ENCODE results near the gene EDARADD.
A peak's percentile ranks its signal among the peaks of the same experiment; 100 is the strongest.
"Not testable (repeated sequence)": the region's sequence is repeated elsewhere in the genome, so short reads cannot be mapped to it uniquely, and the experiment has no call there.

The EDARADD gene

DNA sequence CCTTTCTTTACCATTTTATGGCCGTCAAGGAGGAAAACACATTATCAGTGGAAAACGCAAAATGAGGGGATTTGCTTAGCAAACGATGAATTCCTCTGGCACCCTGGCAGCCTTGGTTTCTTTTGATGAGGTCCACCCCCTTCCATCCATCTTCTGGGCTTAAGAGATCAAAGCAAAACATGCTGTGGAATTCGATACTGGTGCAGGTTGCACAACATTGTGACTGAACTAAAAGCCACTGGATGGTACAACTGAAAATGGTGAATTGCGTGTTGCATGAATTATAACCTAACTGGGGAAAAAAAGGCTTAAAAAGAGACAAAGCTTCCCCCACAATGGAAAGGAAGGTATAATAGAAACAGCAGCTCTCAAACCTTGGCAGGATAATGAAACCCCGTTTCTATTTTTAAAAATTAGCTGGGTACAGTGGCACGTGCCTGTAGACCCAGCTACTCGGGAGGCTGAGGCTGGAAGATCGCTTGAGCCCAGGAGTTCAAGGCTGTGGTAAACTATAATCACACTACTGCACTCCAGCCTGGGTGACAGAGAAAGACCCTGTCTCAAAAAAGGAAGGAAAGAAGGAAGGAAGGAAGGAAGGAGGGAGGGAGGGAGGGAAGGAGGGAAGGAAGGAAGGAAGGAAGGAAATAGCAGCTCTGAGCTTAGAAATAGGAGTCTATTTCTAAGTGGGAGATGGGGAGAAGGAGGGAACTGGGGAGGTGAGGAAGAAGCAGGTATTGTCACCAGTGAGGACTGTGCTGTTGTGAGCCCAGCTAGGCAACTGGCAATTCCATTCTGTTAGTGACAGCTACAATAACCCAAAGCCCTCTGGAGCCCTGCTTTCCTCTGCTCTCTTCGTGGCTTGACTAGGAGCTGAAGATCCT lies 100.7 kb downstream of the EDARADD start:
- DNase-seq (ENCODE audit: low read depth) = no peak
- H3K4me3 ChIP-seq (ENCODE audit: low read length) = no peak overlapping the region
- TF ChIP-seq, protein P1, sequence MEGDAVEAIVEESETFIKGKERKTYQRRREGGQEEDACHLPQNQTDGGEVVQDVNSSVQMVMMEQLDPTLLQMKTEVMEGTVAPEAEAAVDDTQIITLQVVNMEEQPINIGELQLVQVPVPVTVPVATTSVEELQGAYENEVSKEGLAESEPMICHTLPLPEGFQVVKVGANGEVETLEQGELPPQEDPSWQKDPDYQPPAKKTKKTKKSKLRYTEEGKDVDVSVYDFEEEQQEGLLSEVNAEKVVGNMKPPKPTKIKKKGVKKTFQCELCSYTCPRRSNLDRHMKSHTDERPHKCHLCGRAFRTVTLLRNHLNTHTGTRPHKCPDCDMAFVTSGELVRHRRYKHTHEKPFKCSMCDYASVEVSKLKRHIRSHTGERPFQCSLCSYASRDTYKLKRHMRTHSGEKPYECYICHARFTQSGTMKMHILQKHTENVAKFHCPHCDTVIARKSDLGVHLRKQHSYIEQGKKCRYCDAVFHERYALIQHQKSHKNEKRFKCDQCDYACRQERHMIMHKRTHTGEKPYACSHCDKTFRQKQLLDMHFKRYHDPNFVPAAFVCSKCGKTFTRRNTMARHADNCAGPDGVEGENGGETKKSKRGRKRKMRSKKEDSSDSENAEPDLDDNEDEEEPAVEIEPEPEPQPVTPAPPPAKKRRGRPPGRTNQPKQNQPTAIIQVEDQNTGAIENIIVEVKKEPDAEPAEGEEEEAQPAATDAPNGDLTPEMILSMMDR (conservative IDR thresholded peaks at IDR 0.05; ENCODE audit: low read depth, low read length) = no peak

DNA sequence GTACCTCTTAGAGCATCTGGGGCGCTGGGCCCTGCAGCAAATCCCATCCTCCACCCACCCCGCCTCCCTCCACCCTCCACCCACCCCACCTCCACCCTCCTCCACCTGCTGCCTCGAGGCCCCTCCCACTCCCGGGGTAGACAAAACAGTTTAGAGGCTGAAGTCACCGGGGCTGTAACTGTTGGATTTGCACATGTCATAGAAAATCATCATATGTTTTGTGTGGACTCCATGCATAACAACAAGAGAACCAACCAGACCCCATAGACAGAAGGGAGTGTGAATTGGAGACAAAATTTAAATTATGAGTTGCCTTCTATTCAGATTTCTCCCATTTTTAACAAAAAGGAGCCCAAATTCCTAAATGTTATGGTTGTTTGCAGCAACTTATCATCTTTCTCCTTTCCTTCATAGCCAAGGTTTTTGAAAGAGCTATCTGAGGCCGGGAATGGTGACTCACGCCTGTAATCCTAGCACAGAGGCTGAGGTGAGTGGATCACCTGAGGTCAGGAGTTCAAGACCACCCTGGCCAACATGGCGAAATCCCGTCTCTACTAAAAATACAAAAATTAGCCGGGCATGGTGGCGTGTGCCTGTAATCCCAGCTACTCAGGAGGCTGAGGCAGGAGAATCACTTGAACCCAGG lies 101.5 kb downstream of the EDARADD start:
- TF ChIP-seq, protein P1 (conservative IDR thresholded peaks at IDR 0.05; ENCODE audit: low read depth, low read length) = no peak
- H3K4me3 ChIP-seq (ENCODE audit: low read length) = no peak overlapping the region
- DNase-seq (ENCODE audit: low read depth) = no peak

DNA sequence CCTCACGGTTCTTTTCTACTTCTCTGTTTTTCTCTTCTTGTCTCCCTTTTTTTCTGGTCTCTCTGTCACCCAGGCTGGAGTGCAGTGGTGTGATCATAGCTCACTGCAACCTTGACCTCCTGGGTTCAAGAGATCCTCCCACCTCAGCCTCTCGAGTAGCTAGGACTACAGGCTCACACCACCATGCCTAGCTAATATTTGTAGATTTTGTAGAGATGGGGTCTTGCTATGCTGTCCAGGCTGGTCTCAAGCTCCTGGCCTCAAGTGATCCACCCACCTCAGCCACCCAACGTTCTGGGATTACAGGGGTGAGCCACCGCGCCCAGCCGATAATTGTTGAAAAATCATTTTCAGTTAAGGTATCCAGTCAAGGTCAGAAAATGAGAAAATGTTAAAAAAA lies 103.8 kb downstream of the EDARADD start:
- no peak overlapping the region for H3K4me3 ChIP-seq (ENCODE audit: low read length)
- TF ChIP-seq, protein P1 (conservative IDR thresholded peaks at IDR 0.05; ENCODE audit: low read depth, low read length) = no peak
- no peak for DNase-seq (ENCODE audit: low read depth)

DNA sequence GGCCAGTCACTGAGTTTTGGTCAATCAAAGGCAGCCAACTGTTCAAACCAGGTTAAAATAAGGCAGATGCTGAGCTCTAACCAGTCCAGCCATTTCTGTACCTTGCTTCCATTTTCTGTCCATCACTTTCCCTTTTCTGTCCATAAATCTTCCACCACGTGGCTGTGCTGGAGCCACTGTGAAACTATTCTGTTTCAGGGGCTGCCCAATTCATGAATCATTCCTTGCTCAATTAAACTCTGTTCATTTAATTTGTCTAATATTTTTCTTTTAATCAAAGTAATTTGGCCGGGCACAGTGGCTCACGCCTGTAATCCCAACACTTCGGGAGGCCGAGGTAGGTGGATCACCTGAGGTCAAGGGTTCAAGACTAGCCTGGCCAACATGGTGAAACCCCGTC lies 107.0 kb downstream of the EDARADD start:
- TF ChIP-seq, protein P1 (conservative IDR thresholded peaks at IDR 0.05; ENCODE audit: low read depth, low read length) = no peak
- no peak overlapping the region for H3K4me3 ChIP-seq (ENCODE audit: low read length)
- no peak for DNase-seq (ENCODE audit: low read depth)

DNA sequence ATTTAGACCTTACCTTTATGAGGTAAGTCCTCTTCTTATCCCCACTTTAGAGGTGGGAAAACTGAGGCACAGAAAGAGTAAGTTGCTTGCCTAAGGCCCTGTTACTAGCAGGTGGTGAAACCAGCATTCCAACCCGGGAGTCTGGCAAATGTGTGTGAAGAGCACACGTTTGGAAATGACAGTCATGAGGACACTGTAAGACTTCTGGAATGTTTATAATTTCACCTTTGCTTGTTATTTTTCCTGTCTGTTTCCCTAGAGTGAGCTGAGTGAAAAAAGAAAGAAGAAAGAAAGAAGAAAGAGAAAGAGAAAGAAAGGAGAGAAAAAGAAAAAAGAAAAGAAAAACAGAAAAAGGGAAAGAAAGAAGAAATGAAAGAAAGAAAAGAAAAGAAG lies 108.5 kb downstream of the EDARADD start:
- peak; percentile 37 for DNase-seq (ENCODE audit: low read depth)
- TF ChIP-seq, protein P1 (conservative IDR thresholded peaks at IDR 0.05; ENCODE audit: low read depth, low read length) = no peak

DNA sequence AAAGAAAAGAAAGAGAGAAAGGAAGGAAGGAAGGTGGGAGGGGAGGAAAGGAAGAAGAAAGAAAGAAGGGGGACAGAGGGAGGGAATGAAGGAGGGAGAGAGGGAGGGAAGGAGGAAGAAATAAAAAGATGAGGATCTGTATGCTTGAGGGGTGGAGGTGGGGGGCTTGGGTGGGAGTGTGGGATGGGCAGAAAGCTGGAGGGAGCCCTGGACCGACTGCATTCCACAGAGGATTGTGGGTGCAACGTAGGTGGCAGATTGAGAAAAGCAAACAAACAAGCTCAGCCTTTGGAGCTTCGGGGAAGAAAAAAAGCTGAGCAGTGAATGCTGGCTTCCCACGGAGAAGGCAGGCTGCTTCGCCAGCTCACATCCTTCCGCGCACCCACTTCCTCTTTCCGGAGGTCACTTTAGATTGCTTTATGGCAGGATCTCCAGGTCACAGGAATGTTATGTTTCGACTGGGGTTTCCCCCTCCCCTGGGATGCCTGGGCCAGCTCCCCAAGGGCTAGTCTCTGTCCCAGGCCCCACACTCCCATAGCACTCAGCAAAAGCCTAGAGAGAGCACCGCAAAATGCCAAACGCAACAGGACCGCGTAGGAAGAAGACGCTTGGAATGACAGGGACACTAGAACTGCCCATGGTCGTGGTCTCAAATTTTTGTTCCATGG lies 109.0 kb downstream of the EDARADD start:
- peak; percentile 72 for DNase-seq (ENCODE audit: low read depth)
- H3K4me3 ChIP-seq (ENCODE audit: low read length) = peak overlapping the region; percentile 35
- TF ChIP-seq, protein P1 (conservative IDR thresholded peaks at IDR 0.05; ENCODE audit: low read depth, low read length) = no peak

More for the DNA sequence above, 108.5 kb downstream of the EDARADD start:
- no peak overlapping the region for H3K4me3 ChIP-seq (ENCODE audit: low read length)

DNA sequence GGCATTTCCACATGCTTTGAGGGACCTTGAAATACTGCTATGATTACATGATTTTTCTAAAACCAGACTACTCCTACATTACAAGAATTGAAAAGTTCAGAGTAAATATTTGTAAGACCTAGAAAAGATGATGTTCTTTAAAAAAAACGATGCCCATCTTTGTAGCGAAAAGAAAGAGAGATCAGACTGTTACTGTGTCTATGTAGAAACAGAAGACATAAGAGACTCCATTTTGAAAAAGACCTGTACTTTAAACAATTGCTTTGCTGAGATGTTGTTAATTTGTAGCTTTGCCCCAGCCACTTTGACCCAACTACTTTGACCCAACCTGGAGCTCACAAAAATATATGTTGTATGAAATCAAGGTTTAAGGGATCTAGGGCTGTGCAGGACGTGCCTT lies 110.3 kb downstream of the EDARADD start:
- H3K4me3 ChIP-seq (ENCODE audit: low read length); DNase-seq (ENCODE audit: low read depth): not testable (repeated sequence)
